Small intestine (tissue), 16 donors: ENCODE measurements around the gene PAGE5. TPM values are rescaled to one million over a fixed set of nuclear protein-coding genes. Genes with fewer than 3 reads are reported as not detected.
A peak's percentile ranks its signal among the peaks of the same experiment; 100 is the strongest.

Source experiments
- DNase-seq, 2 donors: peaks; one replicate each; pipeline versions ENCODE4 v3.0.0 to v3.0.0-alpha.2; 2013
- FAIRE-seq: peaks from 2 replicates; lab custom pipeline; 2012; peaks lifted over from hg19 to GRCh38; lab: Jason Lieb, UNC
- H3K27ac ChIP-seq, 3 donors: one replicate each; pipeline ENCODE4 v1.5.1; 2013; ENCODE audit warnings: low read length in 2 of 3, mild to moderate bottlenecking in 2 of 3, control low read depth in 1 of 3, inconsistent platforms in 1 of 3, low read depth in 1 of 3, moderate library complexity in 1 of 3
- H3K27me3 ChIP-seq, 3 donors: one replicate each; pipeline ENCODE4 v1.6.1; 2013; ENCODE audit warnings: low read length in 3 of 3, inconsistent platforms in 1 of 3; ENCODE audit not compliant: control insufficient read depth in 3 of 3, insufficient read depth in 3 of 3
- H3K36me3 ChIP-seq, 3 donors: one replicate each; pipeline ENCODE4 v1.6.1; 2013; ENCODE audit warnings: low read length in 3 of 3, inconsistent platforms in 1 of 3, low read depth in 1 of 3, mild to moderate bottlenecking in 1 of 3, moderate library complexity in 1 of 3; ENCODE audit not compliant: control insufficient read depth in 3 of 3, insufficient read depth in 2 of 3
- H3K4me1 ChIP-seq, 3 donors: one replicate each; pipeline ENCODE4 v1.6.1; 2013; ENCODE audit warnings: low read length in 2 of 3, inconsistent platforms in 1 of 3, low read depth in 1 of 3, mild to moderate bottlenecking in 1 of 3, moderate library complexity in 1 of 3; ENCODE audit not compliant: control insufficient read depth in 3 of 3, insufficient read depth in 2 of 3
- H3K4me3 ChIP-seq, 3 donors: one replicate each; pipeline ENCODE4 v1.5.1; 2013; ENCODE audit warnings: low read length in 3 of 3, control low read depth in 1 of 3, inconsistent platforms in 1 of 3, low read depth in 1 of 3, mild to moderate bottlenecking in 1 of 3, moderate library complexity in 1 of 3
- H3K9me3 ChIP-seq, 2 donors: one replicate each; pipeline ENCODE4 v1.6.1; 2013; ENCODE audit warnings: low read depth in 1 of 2, low read length in 1 of 2; ENCODE audit not compliant: control insufficient read depth in 2 of 2, insufficient read depth in 1 of 2
- WGBS, 3 donors: extraction: QIAGEN DNeasy Blood & Tissue Kit; methylation state at CpG; one replicate each; pipeline ENCODE4 v1.1.7; 2013; 5-methylcytosine and 5-hydroxymethylcytosine counted together
- long read RNA-seq, 10 donors: transcript quantifications; one replicate each; lab custom pipeline, GENCODE V29; 2026
- polyA plus RNA-seq, 4 donors: library from polyadenylated mRNA; stranded (reverse) in 3 of 4; unstranded in 1 of 4; fragments of 200-250 nt in 3 of 4; fragments of 120-200 nt in 1 of 4; gene quantifications; one replicate each; pipeline versions ENCODE4 v1.2.1 to v1.2.3, GENCODE V29; 2013
- donor health status: healthy with polysubstance abuse.
- donor health status: control.
- donor health status: control.
- donor health status: Bipolar disorder and iron deficiency.
- donor health status: healthy.

PAGE5 gene, protein sequence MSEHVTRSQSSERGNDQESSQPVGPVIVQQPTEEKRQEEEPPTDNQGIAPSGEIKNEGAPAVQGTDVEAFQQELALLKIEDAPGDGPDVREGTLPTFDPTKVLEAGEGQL
- polyA plus RNA-seq = not detected
- long read RNA-seq, donor 1 = 0 reads
- long read RNA-seq, donor 2 = 0 reads
- long read RNA-seq, donor 3 = 0 reads
- long read RNA-seq, donor 4 = 0 reads
- long read RNA-seq, donor 5 = 0 reads
- long read RNA-seq, donor 6 = 0 reads
- long read RNA-seq, donor 7 = 0 reads
- long read RNA-seq, donor 8 = 0 reads
- long read RNA-seq, donor 9 = 0 reads
- long read RNA-seq, donor 10 = 0 reads

DNA sequence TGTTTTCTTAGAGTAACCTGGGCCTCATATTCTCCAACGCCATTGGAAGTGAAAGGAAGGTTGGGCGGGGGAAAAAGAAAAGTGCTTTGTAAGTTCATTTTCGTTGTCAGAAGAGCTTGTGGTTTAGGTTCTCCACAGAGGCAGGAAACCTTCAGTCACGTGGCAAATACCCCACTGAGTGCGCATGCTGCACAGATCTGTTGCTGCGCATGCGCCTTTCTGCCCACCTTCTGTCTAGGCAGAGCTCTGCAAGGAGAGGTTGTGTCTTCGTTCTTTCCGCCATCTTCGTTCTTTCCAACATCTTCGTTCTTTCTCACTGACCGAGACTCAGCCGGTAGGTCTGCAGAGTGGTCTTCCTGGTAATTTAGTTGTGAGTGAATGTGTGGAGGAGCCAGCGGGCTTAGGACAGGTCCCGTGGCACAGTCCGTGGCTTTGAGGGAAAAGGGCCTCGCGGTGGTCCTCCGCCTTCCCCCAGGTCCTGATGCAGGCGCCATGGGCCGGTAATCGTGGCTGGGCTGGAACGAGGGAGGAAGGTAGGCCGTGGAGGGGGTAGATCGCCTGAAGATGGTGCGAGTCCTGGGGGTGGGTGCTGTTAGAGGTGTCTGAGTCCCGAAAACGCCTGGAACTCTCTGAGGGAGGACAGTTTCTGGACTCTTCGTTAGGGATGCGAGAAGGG, at the start of gene PAGE5:
Gene PAGE5 (plus strand): TSS at position 228 of the 676 bp plus-strand sequence. CDS start 1,037 bp downstream, outside the sequence.
- Histone ChIP-seq H3K27me3 (no peaks in the 10 kb centered on the region), H3K4me1 (no peaks in the 10 kb centered on the region), H3K4me3 (no peak within 1 kb of the TSS), H3K9me3 (no peaks in the 10 kb centered on the region), H3K36me3 (no peaks in the 10 kb centered on the region), H3K27ac (no peak within 1 kb of the TSS)
- 83 to 90% (median 89%) methylated on average over 28 to 30 of the region's 30 CpGs for WGBS, 3 donors
- FAIRE-seq = no peak
- DNase-seq = peak in 1 of 2 donors; percentile 6

DNA sequence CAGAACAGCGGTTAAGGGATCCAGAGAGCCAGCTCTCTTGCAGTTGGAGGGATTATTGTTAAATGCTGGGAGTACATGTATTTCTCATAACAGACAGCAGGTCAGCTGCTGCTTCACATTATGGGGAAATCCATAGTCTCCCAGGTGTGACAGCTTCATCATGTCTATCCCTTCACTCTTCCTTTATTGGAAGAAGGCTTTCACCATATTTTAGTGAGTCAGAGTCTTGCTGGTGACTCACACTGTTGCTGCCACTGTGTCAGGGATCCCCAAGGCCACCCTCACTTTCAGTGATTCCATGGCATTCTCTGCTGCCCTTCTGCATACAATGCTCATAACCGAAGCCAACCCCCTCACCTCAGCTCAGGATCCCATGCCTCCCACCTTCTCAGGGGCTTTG, 32.9 kb upstream of the PAGE5 start:
- H3K9me3 ChIP-seq = no peaks in the 10 kb centered on the region
- no peaks in the 10 kb centered on the region for H3K36me3 ChIP-seq
- no peaks in the 10 kb centered on the region for H3K27me3 ChIP-seq
- no peak overlapping the region for H3K4me3 ChIP-seq
- no peak for FAIRE-seq
- H3K4me1 ChIP-seq = no peaks in the 10 kb centered on the region
- no peak for DNase-seq
- H3K27ac ChIP-seq = no peak overlapping the region
- WGBS, 3 donors = 75 to 91% (median 80%) methylated on average over 2 of the region's 2 CpGs

DNA sequence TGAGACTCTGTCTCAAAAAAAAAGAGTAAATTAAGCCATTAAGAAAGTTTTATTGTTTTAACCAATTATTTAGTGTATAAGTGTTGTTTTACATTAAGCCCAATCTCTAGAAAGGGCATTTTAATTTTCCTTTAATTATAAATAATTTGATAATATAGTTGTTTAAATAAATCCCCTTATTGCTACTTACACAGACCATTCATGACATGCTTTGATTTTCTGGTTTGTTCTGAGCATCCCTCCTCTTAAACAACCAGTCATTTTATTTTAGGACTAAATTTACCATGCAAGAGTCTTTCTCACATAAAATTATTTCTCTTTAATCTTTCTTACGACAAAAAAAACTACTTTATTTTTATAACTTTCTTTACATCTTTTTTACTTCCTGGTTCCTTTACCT, 23.5 kb upstream of the PAGE5 start:
- no peaks in the 10 kb centered on the region for H3K9me3 ChIP-seq
- FAIRE-seq (no peak), DNase-seq (no peak)
- no peaks in the 10 kb centered on the region for H3K27me3 ChIP-seq
- WGBS, 3 donors = 52 to 99% (median 77%) methylated on average over 1 of the region's 1 CpG
- no peaks in the 10 kb centered on the region for H3K4me1 ChIP-seq
- no peaks in the 10 kb centered on the region for H3K36me3 ChIP-seq
- no peak overlapping the region for H3K4me3 ChIP-seq
- no peak overlapping the region for H3K27ac ChIP-seq

DNA sequence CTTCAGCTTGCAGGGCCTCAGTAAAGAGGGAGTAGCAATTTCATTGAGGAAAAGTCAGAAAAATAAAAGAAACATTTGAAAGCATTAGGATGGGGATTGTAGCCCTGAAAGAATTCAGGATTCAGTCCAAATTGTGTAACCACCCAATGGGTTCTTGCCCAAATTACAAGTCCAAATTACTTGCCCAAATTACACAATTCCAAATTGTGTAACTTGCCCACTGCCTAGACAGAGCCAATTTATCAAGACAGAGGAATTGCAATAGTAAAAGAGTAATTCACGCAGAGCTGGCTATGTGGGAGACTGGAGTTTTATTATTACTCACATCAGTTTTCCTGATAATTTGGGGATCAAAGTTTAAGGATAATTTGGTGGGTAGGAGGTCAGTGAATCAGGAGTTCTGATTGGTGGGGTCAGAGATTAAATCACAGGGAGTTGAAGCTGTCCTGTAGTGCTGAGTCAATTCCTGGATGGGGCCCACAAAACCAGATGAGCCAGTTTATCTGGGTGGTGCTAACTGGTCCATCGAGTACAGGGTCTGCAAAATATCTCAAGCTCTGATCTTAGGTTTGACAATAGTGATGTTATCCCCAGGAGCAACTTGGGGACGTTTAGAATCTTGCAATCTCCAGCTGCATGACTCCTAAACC, 18.1 kb upstream of the PAGE5 start:
- WGBS, 3 donors = 21 to 38% (median 27%) methylated on average over 2 to 3 of the region's 3 CpGs
- Histone ChIP-seq H3K27me3 (no peaks in the 10 kb centered on the region), H3K4me3 (no peak overlapping the region)

DNA sequence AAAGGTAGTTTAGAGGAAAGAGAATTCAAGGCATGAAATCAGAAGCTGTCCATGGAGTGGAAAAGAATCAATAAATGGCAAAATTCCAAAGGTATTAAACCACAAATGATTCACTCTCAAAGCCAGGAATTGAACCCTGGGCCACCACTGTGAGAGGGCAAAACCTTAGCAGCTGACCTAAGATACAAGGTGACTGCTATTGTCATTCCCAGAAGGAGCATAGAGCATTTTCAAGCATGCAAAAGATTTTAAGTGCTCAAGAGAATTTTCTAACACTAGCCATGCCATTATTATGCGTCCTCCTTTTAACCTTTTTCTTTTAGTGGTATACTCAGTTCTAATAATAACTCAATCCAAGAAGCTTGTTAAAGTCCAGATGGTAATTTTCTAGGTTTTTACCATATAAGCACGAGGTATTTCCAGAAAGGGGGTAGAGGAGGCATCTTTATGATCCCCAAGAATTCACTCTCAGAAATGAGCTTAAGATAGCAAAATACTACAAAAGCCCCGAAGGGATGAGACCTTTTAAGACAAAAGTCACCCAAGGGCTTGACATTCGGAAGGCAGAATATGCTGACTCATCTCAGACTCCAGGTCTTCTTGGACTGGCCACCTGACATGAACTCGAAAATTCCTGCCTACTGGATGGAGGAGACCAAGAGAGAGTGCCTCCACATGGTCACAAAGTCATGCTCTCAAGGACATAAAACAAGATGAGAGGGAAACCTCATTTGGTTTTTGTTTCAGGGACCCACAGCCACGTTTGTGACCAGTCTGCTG, 13.8 kb upstream of the PAGE5 start:
- no peaks in the 10 kb centered on the region for H3K9me3 ChIP-seq
- DNase-seq (no peak), FAIRE-seq (no peak)
- H3K27ac ChIP-seq = no peak overlapping the region
- no peaks in the 10 kb centered on the region for H3K4me1 ChIP-seq
- H3K36me3 ChIP-seq = no peaks in the 10 kb centered on the region
- no peaks in the 10 kb centered on the region for H3K27me3 ChIP-seq
- no peak overlapping the region for H3K4me3 ChIP-seq
- 37 to 59% (median 44%) methylated on average over 6 of the region's 6 CpGs for WGBS, 3 donors

More for the DNA sequence above, 18.1 kb upstream of the PAGE5 start:
- H3K36me3 ChIP-seq = no peaks in the 10 kb centered on the region
- no peak for DNase-seq
- no peak overlapping the region for H3K27ac ChIP-seq
- H3K9me3 ChIP-seq = no peaks in the 10 kb centered on the region
- H3K4me1 ChIP-seq = no peaks in the 10 kb centered on the region
- FAIRE-seq = no peak

DNA sequence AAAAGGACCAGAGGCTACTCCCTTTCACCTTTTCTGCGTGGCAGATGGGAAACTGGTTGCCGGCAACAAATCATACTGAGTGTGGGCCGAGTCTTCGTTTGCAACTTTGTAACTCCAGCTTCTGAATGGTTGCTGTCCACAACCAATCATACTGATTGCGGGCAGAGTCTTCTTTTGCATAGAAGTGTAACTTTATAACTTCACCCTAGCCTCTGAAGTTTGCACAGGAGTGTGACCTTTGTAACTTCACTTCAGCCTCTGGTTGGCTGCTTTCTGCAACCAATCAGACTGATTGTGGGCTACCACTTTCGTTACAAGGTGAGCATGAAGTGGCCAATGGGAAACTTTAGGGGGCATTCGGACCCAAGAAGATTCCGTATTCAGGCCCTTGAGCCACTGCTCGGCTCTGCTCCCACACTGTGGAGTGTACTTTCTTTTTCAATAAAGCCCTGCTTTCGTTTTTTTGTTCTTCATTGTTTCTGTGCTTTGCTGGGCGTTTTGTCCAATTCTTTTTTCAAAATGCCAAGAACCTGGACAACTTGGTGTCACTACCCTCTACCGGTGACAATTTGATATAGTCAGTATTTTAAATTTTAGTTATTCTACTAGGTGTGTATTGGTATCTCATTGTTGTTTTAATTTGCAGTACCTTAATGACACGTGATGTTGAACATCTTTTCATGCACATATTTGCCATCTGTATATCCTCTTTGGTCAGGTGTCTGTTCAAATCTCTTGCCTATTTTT, 9.0 kb upstream of the PAGE5 start:
- DNase-seq = peak; percentile 1 to 52
- Histone ChIP-seq H3K4me1 (no peaks in the 10 kb centered on the region), H3K36me3 (no peaks in the 10 kb centered on the region), H3K27me3 (no peaks in the 10 kb centered on the region), H3K9me3 (no peaks in the 10 kb centered on the region), H3K27ac (no peak overlapping the region), H3K4me3 (no peak overlapping the region)
- 49 to 74% (median 59%) methylated on average over 13 of the region's 13 CpGs for WGBS, 3 donors
- no peak for FAIRE-seq

DNA sequence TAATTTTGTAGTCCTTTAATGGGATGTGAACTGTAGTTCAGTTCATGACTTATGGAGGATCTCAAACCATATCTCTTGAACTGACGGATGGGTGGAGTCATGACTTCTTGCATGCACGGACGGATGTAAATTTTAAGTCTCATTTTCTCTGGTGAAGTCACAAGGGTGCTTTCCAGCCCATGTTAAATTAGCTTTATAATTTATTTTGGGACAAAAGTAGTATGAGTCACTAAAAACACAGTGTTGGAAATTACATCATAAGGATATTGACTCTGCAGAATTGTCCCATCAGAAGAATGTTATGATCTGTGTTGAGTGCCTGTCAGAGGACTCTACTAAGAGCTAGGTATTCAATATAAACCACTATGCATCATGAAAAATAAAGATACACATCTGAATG, 6.8 kb upstream of the PAGE5 start:
- no peak overlapping the region for H3K27ac ChIP-seq
- FAIRE-seq = no peak
- H3K27me3 ChIP-seq = no peaks in the 10 kb centered on the region
- H3K9me3 ChIP-seq = no peaks in the 10 kb centered on the region
- no peak overlapping the region for H3K4me3 ChIP-seq
- no peaks in the 10 kb centered on the region for H3K36me3 ChIP-seq
- WGBS, 3 donors = 83 to 93% (median 84%) methylated on average over 3 of the region's 3 CpGs
- DNase-seq = no peak
- no peaks in the 10 kb centered on the region for H3K4me1 ChIP-seq
